Measurements from ENCODE around the gene CPN1. TPM values are rescaled to one million over a fixed set of nuclear protein-coding genes. Genes with fewer than 3 reads are reported as not detected.
"Not testable (repeated sequence)": the region's sequence is repeated elsewhere in the genome, so short reads cannot be mapped to it uniquely, and the experiment has no call there.

The CPN1 gene
- total RNA-seq, 1 experiment from 2014 or later: not detected

DNA sequence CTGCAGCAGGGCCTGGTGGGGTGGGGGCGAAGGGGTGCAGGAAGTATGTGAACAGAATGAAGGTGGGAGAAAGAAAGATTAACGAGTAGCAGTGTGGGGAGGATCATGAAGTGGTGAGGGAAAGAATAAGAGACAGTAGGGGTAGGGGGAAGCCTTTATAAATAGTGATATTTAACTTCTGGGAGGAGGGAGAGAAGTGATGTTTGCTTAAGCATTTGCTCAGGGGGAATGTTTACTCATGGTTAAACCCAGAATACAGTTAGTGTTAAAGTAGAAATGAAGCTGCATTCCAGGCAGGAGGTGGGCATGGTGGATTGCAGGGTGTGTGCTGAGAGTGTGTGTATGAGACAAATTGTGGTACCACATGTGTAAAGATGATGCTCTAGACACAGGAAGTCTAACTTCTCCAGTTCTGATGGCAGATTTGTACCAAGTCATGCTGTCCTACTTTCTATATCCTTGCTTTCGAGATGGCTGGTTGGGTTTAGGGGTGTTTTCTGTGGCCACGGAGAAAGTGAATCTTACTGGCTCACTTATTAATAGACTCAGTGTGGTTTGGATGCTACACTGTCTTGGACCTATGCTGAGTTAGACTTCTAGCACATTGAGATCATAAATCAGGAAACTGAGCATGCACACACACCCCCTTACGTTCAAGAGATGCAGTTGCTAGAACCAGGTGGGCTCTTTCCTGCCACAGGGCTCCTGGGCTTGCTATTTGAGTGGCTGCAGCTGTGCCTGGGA lies 61.4 kb downstream of the CPN1 start:
- Mint-ChIP-seq H3K36me3 (ENCODE audit: insufficient read depth, unreplicated experiment) (peaks cover 4% of the 10 kb centered on the region), H3K4me3 (ENCODE audit: low read depth, unreplicated experiment) (no peak overlapping the region), H3K9me3 (ENCODE audit: low read depth, unreplicated experiment) (no peaks in the 10 kb centered on the region), H3K4me1 (ENCODE audit: low read depth, unreplicated experiment) (peaks cover 11% of the 10 kb centered on the region), H3K27ac (ENCODE audit: unreplicated experiment) (no peak overlapping the region), H3K27me3 (ENCODE audit: unreplicated experiment) (no peaks in the 10 kb centered on the region)
- CTCF ChIA-PET: interaction anchor here (1.5 kb wide), 1 partner anchor 11 kb away, joined by 5 read pairs; the partner anchor contains the start of gene DNMBP
- TF ChIP-seq, protein P1, sequence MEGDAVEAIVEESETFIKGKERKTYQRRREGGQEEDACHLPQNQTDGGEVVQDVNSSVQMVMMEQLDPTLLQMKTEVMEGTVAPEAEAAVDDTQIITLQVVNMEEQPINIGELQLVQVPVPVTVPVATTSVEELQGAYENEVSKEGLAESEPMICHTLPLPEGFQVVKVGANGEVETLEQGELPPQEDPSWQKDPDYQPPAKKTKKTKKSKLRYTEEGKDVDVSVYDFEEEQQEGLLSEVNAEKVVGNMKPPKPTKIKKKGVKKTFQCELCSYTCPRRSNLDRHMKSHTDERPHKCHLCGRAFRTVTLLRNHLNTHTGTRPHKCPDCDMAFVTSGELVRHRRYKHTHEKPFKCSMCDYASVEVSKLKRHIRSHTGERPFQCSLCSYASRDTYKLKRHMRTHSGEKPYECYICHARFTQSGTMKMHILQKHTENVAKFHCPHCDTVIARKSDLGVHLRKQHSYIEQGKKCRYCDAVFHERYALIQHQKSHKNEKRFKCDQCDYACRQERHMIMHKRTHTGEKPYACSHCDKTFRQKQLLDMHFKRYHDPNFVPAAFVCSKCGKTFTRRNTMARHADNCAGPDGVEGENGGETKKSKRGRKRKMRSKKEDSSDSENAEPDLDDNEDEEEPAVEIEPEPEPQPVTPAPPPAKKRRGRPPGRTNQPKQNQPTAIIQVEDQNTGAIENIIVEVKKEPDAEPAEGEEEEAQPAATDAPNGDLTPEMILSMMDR (IDR thresholded peaks at IDR 0.05; ENCODE audit: unreplicated experiment): no peak
- intact Hi-C loops (cut with micrococcal nuclease; ENCODE audit: unreplicated experiment): no loop called here
- no TSS peak for BruUV-seq (replicated peaks)
- no peak for DNase-seq

DNA sequence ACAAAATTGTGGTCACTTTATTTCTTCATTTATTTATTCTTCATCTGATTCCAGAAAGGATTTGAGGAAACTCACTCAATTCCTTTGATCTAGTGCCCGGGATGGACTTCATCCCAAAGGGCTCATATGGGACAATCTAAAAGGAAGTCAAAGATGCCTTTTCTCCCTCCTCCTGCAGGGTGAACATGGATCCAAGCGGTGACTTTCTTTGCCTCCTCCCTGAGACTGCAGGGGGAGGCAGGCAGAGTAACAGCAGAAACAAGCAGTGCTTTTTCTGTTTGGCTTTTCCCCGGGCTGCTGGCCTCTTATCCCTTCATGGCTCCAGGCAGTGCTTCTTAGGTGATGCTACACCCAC lies 61.9 kb downstream of the CPN1 start:
- intact Hi-C loops (cut with micrococcal nuclease; ENCODE audit: unreplicated experiment): no loop called here
- peaks cover 11% of the 10 kb centered on the region for H3K4me1 Mint-ChIP-seq (ENCODE audit: low read depth, unreplicated experiment)
- CTCF ChIA-PET: no interaction called here
- BruUV-seq (replicated peaks): no TSS peak
- peaks cover 4% of the 10 kb centered on the region for H3K36me3 Mint-ChIP-seq (ENCODE audit: insufficient read depth, unreplicated experiment)
- H3K27me3 Mint-ChIP-seq (ENCODE audit: unreplicated experiment): no peaks in the 10 kb centered on the region
- no peak overlapping the region for H3K27ac Mint-ChIP-seq (ENCODE audit: unreplicated experiment)
- no peaks in the 10 kb centered on the region for H3K9me3 Mint-ChIP-seq (ENCODE audit: low read depth, unreplicated experiment)
- H3K4me3 Mint-ChIP-seq (ENCODE audit: low read depth, unreplicated experiment): no peak overlapping the region
- TF ChIP-seq, protein P1 (IDR thresholded peaks at IDR 0.05; ENCODE audit: unreplicated experiment): no peak
- no peak for DNase-seq

DNA sequence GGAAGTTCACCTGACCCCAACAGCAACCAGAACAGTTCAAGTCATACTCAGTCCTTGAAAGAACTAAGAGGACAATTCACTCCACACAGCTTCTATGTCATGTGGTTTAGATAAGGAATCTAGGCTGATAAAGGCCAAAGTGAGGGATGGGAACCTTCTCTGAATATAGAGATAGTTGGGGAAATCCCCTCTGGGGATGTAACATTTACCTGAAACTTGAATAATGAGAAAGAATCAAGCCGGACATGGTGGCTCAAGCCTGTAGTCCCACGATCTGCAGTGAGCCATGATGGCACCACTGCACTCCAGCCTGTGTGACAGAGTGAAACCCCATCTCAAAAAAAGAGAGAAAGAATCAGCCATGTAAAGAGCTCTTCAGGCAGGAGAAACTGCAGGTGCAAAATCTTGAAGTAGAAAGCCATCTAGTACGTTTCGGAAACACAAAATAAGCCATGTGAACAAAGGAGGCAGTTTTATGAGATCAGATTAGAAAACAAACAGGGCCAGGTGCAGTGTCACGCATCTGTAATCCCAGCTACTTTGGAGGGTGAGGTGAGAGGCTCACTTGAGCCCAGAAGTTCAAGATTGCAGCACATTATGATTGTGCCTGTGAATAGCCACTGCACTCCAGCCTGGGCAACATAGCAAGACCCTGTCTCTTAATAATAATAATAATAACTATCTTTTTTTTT lies 67.5 kb downstream of the CPN1 start:
- peaks cover 15% of the 10 kb centered on the region for H3K36me3 Mint-ChIP-seq (ENCODE audit: insufficient read depth, unreplicated experiment)
- H3K4me1 Mint-ChIP-seq (ENCODE audit: low read depth, unreplicated experiment): no peaks in the 10 kb centered on the region
- no TSS peak for BruUV-seq (replicated peaks)
- intact Hi-C loops (cut with micrococcal nuclease; ENCODE audit: unreplicated experiment): no loop called here
- H3K27me3 Mint-ChIP-seq (ENCODE audit: unreplicated experiment): no peaks in the 10 kb centered on the region
- TF ChIP-seq, protein P1 (IDR thresholded peaks at IDR 0.05; ENCODE audit: unreplicated experiment): no peak
- DNase-seq: no peak
- no peaks in the 10 kb centered on the region for H3K9me3 Mint-ChIP-seq (ENCODE audit: low read depth, unreplicated experiment)
- CTCF ChIA-PET: no interaction called here
- H3K27ac Mint-ChIP-seq (ENCODE audit: unreplicated experiment): no peak overlapping the region
- no peak overlapping the region for H3K4me3 Mint-ChIP-seq (ENCODE audit: low read depth, unreplicated experiment)

DNA sequence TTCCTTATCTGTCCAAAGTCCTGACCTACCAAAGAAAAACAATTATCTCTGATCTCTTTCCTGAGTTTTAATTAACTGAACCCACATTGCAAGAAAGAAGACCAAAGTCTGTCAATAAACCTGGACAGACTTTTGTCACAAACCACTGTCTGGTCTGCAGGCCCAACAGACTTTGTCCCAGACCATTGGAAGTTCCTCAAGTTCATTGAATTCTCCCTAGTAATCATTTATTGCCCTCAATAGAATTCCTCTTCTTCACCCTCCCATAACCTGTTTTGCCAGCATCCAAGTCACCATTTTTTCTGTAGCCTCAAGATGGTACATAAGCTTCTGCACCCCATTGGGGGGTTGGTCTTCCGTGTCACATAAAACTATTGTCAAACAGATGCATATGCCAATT lies 68.0 kb downstream of the CPN1 start:
- CTCF ChIA-PET: no interaction called here

DNA sequence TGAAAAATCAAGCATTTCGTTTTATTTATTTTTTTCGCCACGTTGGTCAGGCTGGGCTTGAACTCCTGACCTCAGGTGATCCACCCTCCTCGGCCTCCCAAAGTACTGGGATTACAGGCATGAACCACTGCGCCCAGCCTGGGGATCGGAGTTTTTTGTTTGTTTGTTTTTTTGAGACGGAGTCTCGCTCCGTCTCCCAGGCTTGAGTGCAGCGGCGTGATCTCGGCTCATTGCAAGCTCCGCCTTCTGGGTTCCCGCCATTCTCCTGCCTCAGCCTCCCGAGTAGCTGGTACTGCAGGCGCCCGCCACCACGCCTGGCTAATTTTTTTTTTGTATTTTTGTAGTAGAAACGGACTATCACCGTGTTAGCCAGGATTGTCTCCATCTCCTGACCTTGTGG lies 69.8 kb downstream of the CPN1 start:
- H3K4me3 Mint-ChIP-seq (ENCODE audit: low read depth, unreplicated experiment); intact Hi-C loops (cut with micrococcal nuclease; ENCODE audit: unreplicated experiment); H3K27me3 Mint-ChIP-seq (ENCODE audit: unreplicated experiment); H3K9me3 Mint-ChIP-seq (ENCODE audit: low read depth, unreplicated experiment); DNase-seq; CTCF ChIA-PET; H3K27ac Mint-ChIP-seq (ENCODE audit: unreplicated experiment); BruUV-seq (replicated peaks): not testable (repeated sequence)
- Mint-ChIP-seq H3K4me1 (ENCODE audit: low read depth, unreplicated experiment) (peaks cover 17% of the 10 kb centered on the region), H3K36me3 (ENCODE audit: insufficient read depth, unreplicated experiment) (peaks cover 20% of the 10 kb centered on the region)

More for the DNA sequence above, 68.0 kb downstream of the CPN1 start:
- intact Hi-C loops (cut with micrococcal nuclease; ENCODE audit: unreplicated experiment): no loop called here
- TF ChIP-seq, protein P1 (IDR thresholded peaks at IDR 0.05; ENCODE audit: unreplicated experiment): no peak
- BruUV-seq (replicated peaks): no TSS peak
- no peak for DNase-seq
- H3K4me1 Mint-ChIP-seq (ENCODE audit: low read depth, unreplicated experiment): no peaks in the 10 kb centered on the region
- no peak overlapping the region for H3K27ac Mint-ChIP-seq (ENCODE audit: unreplicated experiment)
- H3K36me3 Mint-ChIP-seq (ENCODE audit: insufficient read depth, unreplicated experiment): peaks cover 20% of the 10 kb centered on the region
- H3K9me3 Mint-ChIP-seq (ENCODE audit: low read depth, unreplicated experiment): no peaks in the 10 kb centered on the region
- H3K27me3 Mint-ChIP-seq (ENCODE audit: unreplicated experiment): no peaks in the 10 kb centered on the region
- no peak overlapping the region for H3K4me3 Mint-ChIP-seq (ENCODE audit: low read depth, unreplicated experiment)
